GM12865 (cell line): ENCODE data around the gene MSL1.

Source experiments
- DNase-seq: peaks from one replicate; pipeline ENCODE4 v3.0.0; 2010; ENCODE audit warnings: low read depth
- H3K4me3 ChIP-seq: 2 replicates; pipeline ENCODE4 v1.5.1; 2011; ENCODE audit warnings: mild to moderate bottlenecking, low read depth, low read length, control low read depth
- TF ChIP-seq, protein P1 (sequence below): IDR thresholded peaks from 2 replicates; pipeline ENCODE4 v1.5.1; 2011; ENCODE audit warnings: low read length, control low read depth, low read depth, inconsistent platforms; ENCODE audit not compliant: insufficient read depth; ENCODE audit errors: missing control alignments

MSL1 gene

DNA sequence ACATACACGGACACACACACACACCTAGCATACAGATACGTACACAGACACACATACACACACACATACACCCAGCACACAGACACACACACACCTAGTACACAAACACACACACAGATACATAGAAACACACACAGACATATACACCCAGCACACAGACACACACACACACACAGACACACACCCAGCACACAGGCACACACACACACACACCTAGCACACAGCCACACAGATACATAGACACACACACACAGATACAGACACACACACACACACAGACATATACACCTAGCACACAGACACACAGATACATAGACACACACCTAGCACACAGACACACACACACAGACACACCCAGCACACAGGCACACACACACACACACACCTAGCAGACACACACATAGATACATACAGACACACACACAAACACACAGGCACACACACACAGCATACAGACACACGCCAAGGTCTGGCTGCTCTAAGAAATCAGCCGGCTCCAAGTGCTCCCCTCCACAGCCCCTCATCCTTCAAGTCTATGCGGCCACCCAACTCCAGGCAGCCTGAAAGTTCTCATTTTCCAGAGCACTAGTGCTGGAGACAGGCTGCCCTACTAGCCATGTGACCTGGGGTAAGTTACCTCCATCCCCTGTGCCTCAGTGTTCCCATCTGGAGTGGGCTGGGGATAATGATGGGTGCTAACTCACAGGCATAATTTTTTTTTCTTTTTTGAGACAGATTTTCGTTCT lies 34.5 kb upstream of the MSL1 start:
- DNase-seq = no peak
- TF ChIP-seq, protein P1, sequence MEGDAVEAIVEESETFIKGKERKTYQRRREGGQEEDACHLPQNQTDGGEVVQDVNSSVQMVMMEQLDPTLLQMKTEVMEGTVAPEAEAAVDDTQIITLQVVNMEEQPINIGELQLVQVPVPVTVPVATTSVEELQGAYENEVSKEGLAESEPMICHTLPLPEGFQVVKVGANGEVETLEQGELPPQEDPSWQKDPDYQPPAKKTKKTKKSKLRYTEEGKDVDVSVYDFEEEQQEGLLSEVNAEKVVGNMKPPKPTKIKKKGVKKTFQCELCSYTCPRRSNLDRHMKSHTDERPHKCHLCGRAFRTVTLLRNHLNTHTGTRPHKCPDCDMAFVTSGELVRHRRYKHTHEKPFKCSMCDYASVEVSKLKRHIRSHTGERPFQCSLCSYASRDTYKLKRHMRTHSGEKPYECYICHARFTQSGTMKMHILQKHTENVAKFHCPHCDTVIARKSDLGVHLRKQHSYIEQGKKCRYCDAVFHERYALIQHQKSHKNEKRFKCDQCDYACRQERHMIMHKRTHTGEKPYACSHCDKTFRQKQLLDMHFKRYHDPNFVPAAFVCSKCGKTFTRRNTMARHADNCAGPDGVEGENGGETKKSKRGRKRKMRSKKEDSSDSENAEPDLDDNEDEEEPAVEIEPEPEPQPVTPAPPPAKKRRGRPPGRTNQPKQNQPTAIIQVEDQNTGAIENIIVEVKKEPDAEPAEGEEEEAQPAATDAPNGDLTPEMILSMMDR = no peak
- H3K4me3 ChIP-seq = no peak overlapping the region

GRCh38 chr17:40087903-40088718 lies 33.7 kb upstream of the MSL1 start:
- no peak for DNase-seq
- TF ChIP-seq, protein P1 = no peak

DNA sequence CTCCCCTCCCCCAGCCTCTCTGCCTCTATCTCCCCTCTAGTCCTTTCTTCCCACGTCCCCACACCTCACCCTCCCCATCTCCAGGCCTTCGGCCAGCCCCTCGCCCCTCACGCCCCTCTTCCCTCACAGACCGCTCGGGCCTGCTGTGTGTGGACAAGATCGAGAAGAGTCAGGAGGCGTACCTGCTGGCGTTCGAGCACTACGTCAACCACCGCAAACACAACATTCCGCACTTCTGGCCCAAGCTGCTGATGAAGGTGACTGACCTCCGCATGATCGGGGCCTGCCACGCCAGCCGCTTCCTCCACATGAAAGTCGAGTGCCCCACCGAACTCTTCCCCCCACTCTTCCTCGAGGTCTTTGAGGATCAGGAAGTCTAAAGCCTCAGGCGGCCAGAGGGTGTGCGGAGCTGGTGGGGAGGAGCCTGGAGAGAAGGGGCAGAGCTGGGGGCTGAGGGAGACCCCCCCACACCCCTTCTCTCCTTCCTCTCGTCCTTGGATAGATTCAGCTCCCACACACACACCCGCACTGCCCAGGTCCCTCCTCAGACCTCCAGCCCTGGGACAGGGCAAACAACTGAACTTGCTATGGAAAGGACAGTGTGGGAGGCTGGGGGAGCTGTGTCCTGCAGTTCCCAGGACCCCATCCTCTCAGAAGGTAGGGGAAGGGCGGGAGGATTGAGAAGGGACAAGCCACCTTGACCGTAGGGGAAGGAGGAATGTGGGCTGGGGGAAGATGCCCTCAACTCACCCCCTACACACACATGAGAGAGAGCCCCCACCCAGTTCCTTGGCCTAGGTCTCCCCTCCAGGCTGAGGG lies 32.5 kb upstream of the MSL1 start:
- H3K4me3 ChIP-seq = no peak overlapping the region
- TF ChIP-seq, protein P1 = no peak
- no peak for DNase-seq

More at GRCh38 chr17:40087903-40088718, 33.7 kb upstream of the MSL1 start:
- H3K4me3 ChIP-seq = no peak overlapping the region

- H3K4me3 ChIP-seq = no peak overlapping the region
- no peak for DNase-seq
- TF ChIP-seq, protein P1 = no peak
Observed at GRCh38 chr17:40090237-40091119, 31.3 kb upstream of the MSL1 start.

DNA sequence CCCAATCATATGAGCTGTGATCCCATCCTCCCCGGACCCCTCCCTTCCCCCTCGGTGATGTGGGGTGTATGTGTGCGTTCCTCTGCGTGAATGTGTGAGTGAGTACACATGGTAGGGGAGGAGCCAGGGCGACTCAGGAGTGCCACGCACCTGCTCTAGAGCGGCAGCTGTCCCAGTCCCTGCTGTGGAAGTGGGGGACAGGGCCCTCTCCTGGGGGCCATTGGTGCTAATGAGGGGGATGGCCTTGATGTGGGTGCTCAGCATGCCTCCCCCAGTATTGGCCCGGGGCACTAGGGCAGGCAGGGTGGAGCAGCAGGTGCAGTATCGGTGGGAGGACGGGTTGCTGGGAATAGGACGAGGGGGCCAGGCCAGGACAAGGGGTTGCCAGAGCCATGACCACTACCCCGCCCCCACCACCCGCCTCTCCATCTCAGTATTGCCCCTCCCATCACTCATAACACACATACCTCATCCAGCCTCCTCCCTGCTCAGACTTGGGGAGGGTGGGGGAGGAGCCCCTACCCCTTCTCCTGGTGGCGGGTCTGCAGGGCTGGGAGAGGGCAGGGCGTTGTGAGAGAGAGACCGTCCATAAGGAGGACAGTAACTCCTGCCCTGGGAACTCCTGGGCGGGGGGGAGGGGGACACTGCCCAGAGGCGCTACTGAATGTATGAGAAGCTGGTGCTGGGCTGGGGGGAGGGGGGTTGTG lies 29.9 kb upstream of the MSL1 start:
- no peak for DNase-seq
- TF ChIP-seq, protein P1 = no peak
- no peak overlapping the region for H3K4me3 ChIP-seq
